ENCODE data around the gene UBN2. TPM values are rescaled to one million over a fixed set of nuclear protein-coding genes. Genes with fewer than 3 reads are reported as not detected.

UBN2 gene
- total and polyA plus RNA-seq, 10 of the 15 experiments (the other 5 are each of a cell fraction or from before 2014, with no cell fraction given), result 0.27 to 8.5 (median 2.5) TPM

DNA sequence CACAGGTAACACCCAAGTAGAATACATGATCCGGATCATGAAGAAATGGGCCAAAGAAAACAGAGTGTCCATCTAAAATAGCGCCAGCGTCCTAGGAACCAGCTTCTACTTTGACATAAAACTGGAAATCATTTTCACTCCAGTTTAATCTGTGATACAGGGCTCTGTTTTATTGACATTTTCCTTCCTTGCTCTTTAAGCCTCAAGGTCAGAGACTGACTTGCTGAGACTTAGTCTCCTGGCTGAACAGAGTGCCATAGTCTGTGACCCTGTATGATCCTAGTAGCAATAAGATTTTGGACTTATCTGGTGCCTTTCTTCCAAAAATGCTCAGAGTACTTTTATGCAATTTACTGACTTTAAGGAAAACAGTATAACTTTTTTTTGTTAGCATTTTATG, 41.7 kb upstream of the UBN2 start:
- no peak for ATAC-seq
- CTCF ChIA-PET, result no interaction called here
- Histone ChIP-seq H3K27me3 (replicated peaks in 1 of 2; ENCODE audit: control insufficient read depth in 2 of 2, insufficient read depth in 2 of 2, low read length in 1 of 2) (no peaks in the 10 kb centered on the region), H3K27ac (ENCODE audit: control insufficient read depth, insufficient read depth) (no peak overlapping the region), H3K79me2 (ENCODE audit: control insufficient read depth, insufficient read depth, low read length) (no peaks in the 10 kb centered on the region), H3K4me2 (ENCODE audit: control insufficient read depth, insufficient read depth) (no peak overlapping the region), H3K9me3 (replicated peaks; ENCODE audit: control insufficient read depth, insufficient read depth, low read length) (no peaks in the 10 kb centered on the region), H3K4me3 (no peak overlapping the region), H3K4me1 (ENCODE audit: control insufficient read depth, insufficient read depth, low read length) (no peaks in the 10 kb centered on the region), H4K20me1 (ENCODE audit: control insufficient read depth, insufficient read depth) (no peaks in the 10 kb centered on the region), H3K9ac (ENCODE audit: control insufficient read depth, insufficient read depth, low read length) (no peak overlapping the region), H2AFZ (ENCODE audit: control insufficient read depth, low read depth, low read length) (no peak overlapping the region), H3K36me3 (ENCODE audit: control insufficient read depth in 2 of 2, insufficient read depth in 2 of 2, low read length in 1 of 2) (no peaks in the 10 kb centered on the region)
- BruUV-seq (replicated peaks), result no TSS peak
- in situ Hi-C loops (cut with MboI) (no loop called here), intact Hi-C loops (cut with micrococcal nuclease; ENCODE audit: unreplicated experiment) (no loop called here)
- no peak for DNase-seq (ENCODE audit: low read depth, low spot score)
- FAIRE-seq, result no peak
- SMC1A ChIA-PET (ENCODE audit: uncharacterized antibody, unreplicated experiment), result no interaction called here
- TF ChIP-seq, protein P1, sequence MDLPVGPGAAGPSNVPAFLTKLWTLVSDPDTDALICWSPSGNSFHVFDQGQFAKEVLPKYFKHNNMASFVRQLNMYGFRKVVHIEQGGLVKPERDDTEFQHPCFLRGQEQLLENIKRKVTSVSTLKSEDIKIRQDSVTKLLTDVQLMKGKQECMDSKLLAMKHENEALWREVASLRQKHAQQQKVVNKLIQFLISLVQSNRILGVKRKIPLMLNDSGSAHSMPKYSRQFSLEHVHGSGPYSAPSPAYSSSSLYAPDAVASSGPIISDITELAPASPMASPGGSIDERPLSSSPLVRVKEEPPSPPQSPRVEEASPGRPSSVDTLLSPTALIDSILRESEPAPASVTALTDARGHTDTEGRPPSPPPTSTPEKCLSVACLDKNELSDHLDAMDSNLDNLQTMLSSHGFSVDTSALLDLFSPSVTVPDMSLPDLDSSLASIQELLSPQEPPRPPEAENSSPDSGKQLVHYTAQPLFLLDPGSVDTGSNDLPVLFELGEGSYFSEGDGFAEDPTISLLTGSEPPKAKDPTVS (IDR thresholded peaks at IDR 0.05; ENCODE audit: low read depth, low read length), result no peak
- TF ChIP-seq, protein P2, sequence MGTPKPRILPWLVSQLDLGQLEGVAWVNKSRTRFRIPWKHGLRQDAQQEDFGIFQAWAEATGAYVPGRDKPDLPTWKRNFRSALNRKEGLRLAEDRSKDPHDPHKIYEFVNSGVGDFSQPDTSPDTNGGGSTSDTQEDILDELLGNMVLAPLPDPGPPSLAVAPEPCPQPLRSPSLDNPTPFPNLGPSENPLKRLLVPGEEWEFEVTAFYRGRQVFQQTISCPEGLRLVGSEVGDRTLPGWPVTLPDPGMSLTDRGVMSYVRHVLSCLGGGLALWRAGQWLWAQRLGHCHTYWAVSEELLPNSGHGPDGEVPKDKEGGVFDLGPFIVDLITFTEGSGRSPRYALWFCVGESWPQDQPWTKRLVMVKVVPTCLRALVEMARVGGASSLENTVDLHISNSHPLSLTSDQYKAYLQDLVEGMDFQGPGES (IDR thresholded peaks at IDR 0.05), result no peak
- TF ChIP-seq CHD1 (IDR thresholded peaks at IDR 0.05; ENCODE audit: low read depth, low read length), result no peak
- no peak for TF ChIP-seq HDGF (IDR thresholded peaks at IDR 0.05)
- TF ChIP-seq, protein P3, sequence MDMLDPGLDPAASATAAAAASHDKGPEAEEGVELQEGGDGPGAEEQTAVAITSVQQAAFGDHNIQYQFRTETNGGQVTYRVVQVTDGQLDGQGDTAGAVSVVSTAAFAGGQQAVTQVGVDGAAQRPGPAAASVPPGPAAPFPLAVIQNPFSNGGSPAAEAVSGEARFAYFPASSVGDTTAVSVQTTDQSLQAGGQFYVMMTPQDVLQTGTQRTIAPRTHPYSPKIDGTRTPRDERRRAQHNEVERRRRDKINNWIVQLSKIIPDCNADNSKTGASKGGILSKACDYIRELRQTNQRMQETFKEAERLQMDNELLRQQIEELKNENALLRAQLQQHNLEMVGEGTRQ (IDR thresholded peaks at IDR 0.05; ENCODE audit: borderline replicate concordance, low read depth, low read length), result no peak
- TF ChIP-seq ATF7 (IDR thresholded peaks at IDR 0.05; ENCODE audit: low read depth), result no peak
- no peak for TF ChIP-seq KDM1A (IDR thresholded peaks at IDR 0.05; ENCODE audit: borderline replicate concordance)
- TF ChIP-seq HCFC1 (IDR thresholded peaks at IDR 0.05; ENCODE audit: low read length), result no peak
- no peak for TF ChIP-seq IKZF1 (conservative IDR thresholded peaks at IDR 0.05)
- no peak for TF ChIP-seq SMC3 (IDR thresholded peaks at IDR 0.05; ENCODE audit: borderline replicate concordance, low read length)
- no peak for TF ChIP-seq TCF12 (IDR thresholded peaks at IDR 0.05; ENCODE audit: low read depth, low read length)
- TF ChIP-seq SMARCA5 (IDR thresholded peaks at IDR 0.05), result no peak
- no peak for TF ChIP-seq SMAD5 (IDR thresholded peaks at IDR 0.05; ENCODE audit: low read depth)
- no peak for TF ChIP-seq SREBF1 (IDR thresholded peaks at IDR 0.05; ENCODE audit: low read length)
- TF ChIP-seq, protein P4, sequence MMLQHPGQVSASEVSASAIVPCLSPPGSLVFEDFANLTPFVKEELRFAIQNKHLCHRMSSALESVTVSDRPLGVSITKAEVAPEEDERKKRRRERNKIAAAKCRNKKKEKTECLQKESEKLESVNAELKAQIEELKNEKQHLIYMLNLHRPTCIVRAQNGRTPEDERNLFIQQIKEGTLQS (IDR thresholded peaks at IDR 0.05; ENCODE audit: borderline replicate concordance, extremely low read depth, low read depth, low read length), result no peak
- TF ChIP-seq DPF2 (IDR thresholded peaks at IDR 0.05), result no peak
- 98% methylated on average over 3 of the region's 3 CpGs for WGBS (ENCODE audit: insufficient coverage, insufficient replicate concordance, low lambda C conversion rate, missing lambda C conversion rate)
- POLR2A ChIA-PET, result no interaction called here
- RAD21 ChIA-PET (ENCODE audit: unreplicated experiment), result no interaction called here
